ENCODE results near the gene AOPEP.

Gene AOPEP

GRCh38 chr9:95118596-95118995 is 392.1 kb downstream of the AOPEP start:
- no peak overlapping the region for H3K4me3 ChIP-seq (ENCODE audit: low read length)
- no peak overlapping the region for H3K4me2 ChIP-seq (ENCODE audit: low read length)
- no peaks in the 10 kb centered on the region for H4K20me1 ChIP-seq (ENCODE audit: control insufficient read depth, insufficient read depth, low read depth, low read length)
- no peaks in the 10 kb centered on the region for H3K79me2 ChIP-seq (ENCODE audit: control insufficient read depth, low read length)
- no peaks in the 10 kb centered on the region for H3K36me3 ChIP-seq (ENCODE audit: control insufficient read depth, low read length)
- no peaks in the 10 kb centered on the region for H3K9me2 ChIP-seq (replicated peaks; ENCODE audit: control insufficient read depth, low read length)
- H3K27ac ChIP-seq (ENCODE audit: low read depth, low read length): no peak overlapping the region
- no peak for TF ChIP-seq CTCF (IDR thresholded peaks at IDR 0.05; ENCODE audit: low read depth, low read length, poor library complexity, severe bottlenecking)
- TF ChIP-seq EZH2phosphoT487 (IDR thresholded peaks at IDR 0.05; ENCODE audit: borderline replicate concordance, low read length): no peak
- no peaks in the 10 kb centered on the region for H3F3A ChIP-seq (ENCODE audit: control insufficient read depth, insufficient read depth)
- no peaks in the 10 kb centered on the region for H3K4me1 ChIP-seq (ENCODE audit: control insufficient read depth, low read length)
- H3K27me3 ChIP-seq (ENCODE audit: control insufficient read depth, low read length): no peaks in the 10 kb centered on the region
- H3K9me3 ChIP-seq (ENCODE audit: control insufficient read depth, insufficient read depth, low read length): no peaks in the 10 kb centered on the region

DNA sequence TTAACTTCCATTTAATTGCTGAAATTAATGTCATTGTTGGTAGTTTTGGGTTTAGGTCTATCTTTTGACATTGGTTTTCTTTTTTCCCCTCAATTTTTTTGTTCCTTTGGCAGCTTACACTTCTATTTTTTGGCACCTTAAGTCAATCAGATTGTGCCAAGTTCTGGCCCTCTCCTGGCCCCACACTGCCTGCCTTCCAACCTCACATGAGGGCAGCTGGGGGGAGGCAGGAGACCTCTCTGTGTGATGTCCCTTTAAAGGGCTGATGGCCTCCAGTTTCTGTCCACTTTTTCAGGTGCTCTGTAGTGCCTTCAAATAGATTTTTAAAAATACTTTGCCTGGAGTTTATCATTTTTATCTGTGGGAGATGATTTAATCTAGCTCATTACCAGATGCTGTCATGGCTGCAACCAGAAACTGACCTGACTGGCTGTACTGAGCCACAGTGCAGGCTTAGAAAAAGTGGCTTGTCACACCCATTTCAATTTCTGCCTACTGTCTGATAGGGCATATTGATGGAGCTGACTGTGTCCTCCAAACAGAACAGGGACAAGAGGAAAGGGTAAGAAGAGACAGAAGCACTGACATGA is 394.4 kb downstream of the AOPEP start:
- no peak for TF ChIP-seq EZH2phosphoT487 (IDR thresholded peaks at IDR 0.05; ENCODE audit: borderline replicate concordance, low read length)
- Histone ChIP-seq H3K27ac (ENCODE audit: low read depth, low read length) (no peak overlapping the region), H3K79me2 (ENCODE audit: control insufficient read depth, low read length) (no peaks in the 10 kb centered on the region), H3K4me1 (ENCODE audit: control insufficient read depth, low read length) (no peaks in the 10 kb centered on the region), H3K27me3 (ENCODE audit: control insufficient read depth, low read length) (no peaks in the 10 kb centered on the region), H3K9me2 (replicated peaks; ENCODE audit: control insufficient read depth, low read length) (no peaks in the 10 kb centered on the region), H4K20me1 (ENCODE audit: control insufficient read depth, insufficient read depth, low read depth, low read length) (no peaks in the 10 kb centered on the region), H3K4me3 (ENCODE audit: low read length) (no peak overlapping the region), H3K9me3 (ENCODE audit: control insufficient read depth, insufficient read depth, low read length) (no peaks in the 10 kb centered on the region), H3K4me2 (ENCODE audit: low read length) (no peak overlapping the region), H3K36me3 (ENCODE audit: control insufficient read depth, low read length) (no peaks in the 10 kb centered on the region), H3F3A (ENCODE audit: control insufficient read depth, insufficient read depth) (no peaks in the 10 kb centered on the region)

DNA sequence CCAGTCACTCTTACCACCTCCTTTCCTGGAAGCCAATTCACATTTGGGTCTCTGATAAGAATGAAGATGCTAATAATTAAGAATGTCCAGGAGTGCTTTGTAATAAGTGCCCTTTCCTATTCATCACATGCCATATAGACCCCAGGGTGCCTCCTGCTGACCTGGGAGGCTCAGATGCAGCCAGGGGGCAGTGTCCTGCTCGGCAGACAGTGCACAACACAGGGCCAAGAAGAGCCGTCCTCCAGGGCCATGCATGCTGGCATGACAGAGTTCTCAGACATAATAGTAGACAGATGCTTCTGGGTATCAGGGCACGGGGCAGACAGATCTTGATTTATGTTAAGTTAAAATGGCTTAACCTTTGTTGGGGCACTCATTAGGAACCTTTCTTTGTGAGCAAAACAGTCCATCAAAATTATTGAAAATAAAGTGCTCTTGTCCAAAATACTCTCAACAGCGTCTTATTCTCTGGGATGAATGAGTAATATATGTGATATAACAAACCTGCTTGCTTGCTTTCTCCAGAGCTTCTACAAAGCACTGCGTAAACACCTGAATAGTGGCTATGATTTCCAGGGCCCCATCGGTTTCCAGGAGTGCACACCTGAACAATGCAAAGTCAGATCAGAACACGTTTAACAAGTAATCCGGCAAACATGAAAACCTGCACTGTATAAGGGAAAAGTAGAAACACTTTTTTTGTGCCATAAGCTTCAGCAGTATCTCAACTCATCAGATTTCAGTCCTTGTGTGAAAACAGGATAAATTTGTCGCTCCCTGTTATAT is 398.3 kb downstream of the AOPEP start:
- TF ChIP-seq EZH2phosphoT487 (IDR thresholded peaks at IDR 0.05; ENCODE audit: borderline replicate concordance, low read length) (no peak), CTCF (IDR thresholded peaks at IDR 0.05; ENCODE audit: low read depth, low read length, poor library complexity, severe bottlenecking) (peak; percentile 23)
- no peaks in the 10 kb centered on the region for H3K27me3 ChIP-seq (ENCODE audit: control insufficient read depth, low read length)
- H3K36me3 ChIP-seq (ENCODE audit: control insufficient read depth, low read length): no peaks in the 10 kb centered on the region
- H3K4me2 ChIP-seq (ENCODE audit: low read length): no peak overlapping the region
- no peak overlapping the region for H3K27ac ChIP-seq (ENCODE audit: low read depth, low read length)
- no peaks in the 10 kb centered on the region for H3K4me1 ChIP-seq (ENCODE audit: control insufficient read depth, low read length)
- H3K9me2 ChIP-seq (replicated peaks; ENCODE audit: control insufficient read depth, low read length): no peaks in the 10 kb centered on the region
- no peak overlapping the region for H3K4me3 ChIP-seq (ENCODE audit: low read length)
- H4K20me1 ChIP-seq (ENCODE audit: control insufficient read depth, insufficient read depth, low read depth, low read length): no peaks in the 10 kb centered on the region
- no peaks in the 10 kb centered on the region for H3F3A ChIP-seq (ENCODE audit: control insufficient read depth, insufficient read depth)
- no peaks in the 10 kb centered on the region for H3K9me3 ChIP-seq (ENCODE audit: control insufficient read depth, insufficient read depth, low read length)
- H3K79me2 ChIP-seq (ENCODE audit: control insufficient read depth, low read length): no peaks in the 10 kb centered on the region

GRCh38 chr9:95125652-95126051 is 399.2 kb downstream of the AOPEP start:
- H3K9me2 ChIP-seq (replicated peaks; ENCODE audit: control insufficient read depth, low read length): no peaks in the 10 kb centered on the region
- H3K4me1 ChIP-seq (ENCODE audit: control insufficient read depth, low read length): no peaks in the 10 kb centered on the region
- no peaks in the 10 kb centered on the region for H3K27me3 ChIP-seq (ENCODE audit: control insufficient read depth, low read length)
- no peak for TF ChIP-seq EZH2phosphoT487 (IDR thresholded peaks at IDR 0.05; ENCODE audit: borderline replicate concordance, low read length)
- no peak for TF ChIP-seq CTCF (IDR thresholded peaks at IDR 0.05; ENCODE audit: low read depth, low read length, poor library complexity, severe bottlenecking)
- no peak overlapping the region for H3K4me2 ChIP-seq (ENCODE audit: low read length)
- H3K9me3 ChIP-seq (ENCODE audit: control insufficient read depth, insufficient read depth, low read length): no peaks in the 10 kb centered on the region
- H3K27ac ChIP-seq (ENCODE audit: low read depth, low read length): no peak overlapping the region
- H3K4me3 ChIP-seq (ENCODE audit: low read length): no peak overlapping the region
- no peaks in the 10 kb centered on the region for H4K20me1 ChIP-seq (ENCODE audit: control insufficient read depth, insufficient read depth, low read depth, low read length)
- H3K79me2 ChIP-seq (ENCODE audit: control insufficient read depth, low read length): no peaks in the 10 kb centered on the region
- no peaks in the 10 kb centered on the region for H3K36me3 ChIP-seq (ENCODE audit: control insufficient read depth, low read length)
- H3F3A ChIP-seq (ENCODE audit: control insufficient read depth, insufficient read depth): no peaks in the 10 kb centered on the region

Measured in DOHH2 (cell line).